Endodermal cell (in vitro differentiated cells): ENCODE measurements around the gene EGR2. TPM values are rescaled to one million over a fixed set of nuclear protein-coding genes. Genes with fewer than 3 reads are reported as not detected.

Experiments used
- DNase-seq: peaks from one replicate; pipeline ENCODE4 v3.0.0-alpha.2; 2017
- H3K27ac ChIP-seq: 2 replicates; pipeline ENCODE4 v1.5.1; 2013; ENCODE audit warnings: mild to moderate bottlenecking, low read depth, low read length, moderate library complexity
- H3K27me3 ChIP-seq: 2 replicates; pipeline ENCODE4 v1.6.1; 2013; ENCODE audit warnings: mild to moderate bottlenecking, low read length, moderate library complexity; ENCODE audit not compliant: insufficient read depth, control insufficient read depth, poor library complexity, severe bottlenecking
- H3K36me3 ChIP-seq: 2 replicates; pipeline ENCODE4 v1.7.0; 2013; ENCODE audit warnings: mild to moderate bottlenecking, low read length, moderate library complexity; ENCODE audit not compliant: control insufficient read depth, insufficient read depth
- H3K4me1 ChIP-seq: one replicate; pipeline ENCODE4 v1.7.0; 2013; ENCODE audit warnings: low read length; ENCODE audit not compliant: control insufficient read depth, insufficient read depth
- H3K4me3 ChIP-seq: 2 replicates; pipeline ENCODE4 v1.5.1; 2013; ENCODE audit warnings: mild to moderate bottlenecking, low read length, moderate library complexity
- H3K9ac ChIP-seq: 2 replicates; pipeline ENCODE4 v1.6.1; 2013; ENCODE audit warnings: mild to moderate bottlenecking, low read length, moderate library complexity; ENCODE audit not compliant: poor library complexity, severe bottlenecking; ENCODE audit errors: extremely low read depth
- H3K9me3 ChIP-seq: 2 replicates; pipeline ENCODE4 v1.6.1; 2013; ENCODE audit warnings: mild to moderate bottlenecking, low read length, moderate library complexity; ENCODE audit not compliant: control insufficient read depth
- H3K27ac Mint-ChIP-seq: 2 replicates; pipeline ENCODE4 v1.8.0; 2020; ENCODE audit warnings: mixed read lengths
- H3K27me3 Mint-ChIP-seq: 2 replicates; pipeline ENCODE4 v1.8.0; 2021; ENCODE audit warnings: mild to moderate bottlenecking, mixed read lengths; ENCODE audit not compliant: insufficient read depth
- H3K36me3 Mint-ChIP-seq: 2 replicates; pipeline ENCODE4 v1.8.0; 2020; ENCODE audit warnings: low read depth, mixed read lengths
- H3K4me1 Mint-ChIP-seq: 2 replicates; pipeline ENCODE4 v1.8.0; 2020; ENCODE audit warnings: mixed read lengths
- H3K4me3 Mint-ChIP-seq: 2 replicates; pipeline ENCODE4 v1.8.0; 2020; ENCODE audit warnings: mild to moderate bottlenecking, moderate library complexity, mixed read lengths
- H3K9me3 Mint-ChIP-seq: 2 replicates; pipeline ENCODE4 v1.8.0; 2020; ENCODE audit warnings: mild to moderate bottlenecking, mixed read lengths
- CTCF ChIP-seq: fragments of 200-600 bp; sonication (generic); conservative IDR thresholded peaks from 2 replicates; pipeline ENCODE4 v1.5.0; 2021; ENCODE audit warnings: antibody characterized with exemption, mild to moderate bottlenecking
- WGBS, 2 experiments: methylation state at CpG; one replicate each; pipeline versions ENCODE4 v1.1.5 to v1.1.7; 2013; ENCODE audit warnings: missing lambda C conversion rate in 2 of 2, mixed read lengths in 1 of 2; ENCODE audit not compliant: insufficient coverage in 1 of 2, insufficient read length in 1 of 2; 5-methylcytosine and 5-hydroxymethylcytosine counted together
- total RNA-seq, 2 donors: library from RNA; stranded (reverse); fragmentation: NEBNext Ultra II Directional in 1 of 2; extraction: Animal tissue kit (Norgen Biotek cat#: 25700) in 1 of 2; gene quantifications; 2 replicates in 1 of 2; 3 replicates in 1 of 2; pipeline ENCODE4 v1.2.1, GENCODE V29; 2021

Gene EGR2
- total RNA-seq, 2 donors from 2014 or later = 0.24 to 0.35 TPM

- no peak for TF ChIP-seq CTCF
- Histone ChIP-seq H3K27ac (no peak overlapping the region), H3K36me3 (no peaks in the 10 kb centered on the region), H3K4me1 (no peaks in the 10 kb centered on the region), H3K27me3 (no peaks in the 10 kb centered on the region), H3K9me3 (no peaks in the 10 kb centered on the region), H3K4me3 (no peak overlapping the region), H3K9ac (no peak overlapping the region)
- Mint-ChIP-seq H3K4me1 (no peaks in the 10 kb centered on the region), H3K4me3 (no peak overlapping the region), H3K27ac (no peak overlapping the region), H3K36me3 (no peaks in the 10 kb centered on the region), H3K9me3 (no peaks in the 10 kb centered on the region), H3K27me3 (no peaks in the 10 kb centered on the region)
- WGBS, 2 experiments = 75% methylated on average over 2 of the region's 2 CpGs; no CpG with 5 or more reads in 1 of the 2 experiments
- DNase-seq = no peak
Observed at GRCh38 chr10:62831346-62831745, 15.2 kb upstream of the EGR2 start.

- no peaks in the 10 kb centered on the region for H3K9me3 ChIP-seq
- TF ChIP-seq CTCF = no peak
- peaks cover 1% of the 10 kb centered on the region for H3K27me3 Mint-ChIP-seq
- no peak overlapping the region for H3K27ac ChIP-seq
- H3K4me1 Mint-ChIP-seq = no peaks in the 10 kb centered on the region
- no peaks in the 10 kb centered on the region for H3K36me3 ChIP-seq
- WGBS, 2 experiments = 73 to 82% methylated on average over 3 to 4 of the region's 4 CpGs
- H3K9me3 Mint-ChIP-seq = no peaks in the 10 kb centered on the region
- H3K9ac ChIP-seq = no peak overlapping the region
- DNase-seq = no peak
- H3K4me3 Mint-ChIP-seq = no peak overlapping the region
- H3K27ac Mint-ChIP-seq = no peak overlapping the region
- no peaks in the 10 kb centered on the region for H3K36me3 Mint-ChIP-seq
- H3K4me3 ChIP-seq = no peak overlapping the region
- no peaks in the 10 kb centered on the region for H3K27me3 ChIP-seq
- no peaks in the 10 kb centered on the region for H3K4me1 ChIP-seq
Observed at GRCh38 chr10:62830679-62831078, 14.5 kb upstream of the EGR2 start.

GRCh38 chr10:62829622-62830021 lies 13.5 kb upstream of the EGR2 start:
- TF ChIP-seq CTCF = no peak
- DNase-seq = no peak
- Histone ChIP-seq H3K4me3 (no peak overlapping the region), H3K27me3 (no peaks in the 10 kb centered on the region), H3K4me1 (no peaks in the 10 kb centered on the region), H3K9ac (no peak overlapping the region), H3K27ac (no peak overlapping the region), H3K36me3 (no peaks in the 10 kb centered on the region), H3K9me3 (no peaks in the 10 kb centered on the region)
- Mint-ChIP-seq H3K9me3 (no peaks in the 10 kb centered on the region), H3K36me3 (no peaks in the 10 kb centered on the region), H3K27me3 (peaks cover 1% of the 10 kb centered on the region), H3K4me3 (no peak overlapping the region), H3K4me1 (no peaks in the 10 kb centered on the region), H3K27ac (no peak overlapping the region)
- WGBS, 2 experiments = 85 to 89% methylated on average over 2 of the region's 2 CpGs
